Measurements from ENCODE around the gene ACOT9.
"Not testable (repeated sequence)": the region's sequence is repeated elsewhere in the genome, so short reads cannot be mapped to it uniquely, and the experiment has no call there.

The ACOT9 gene

DNA sequence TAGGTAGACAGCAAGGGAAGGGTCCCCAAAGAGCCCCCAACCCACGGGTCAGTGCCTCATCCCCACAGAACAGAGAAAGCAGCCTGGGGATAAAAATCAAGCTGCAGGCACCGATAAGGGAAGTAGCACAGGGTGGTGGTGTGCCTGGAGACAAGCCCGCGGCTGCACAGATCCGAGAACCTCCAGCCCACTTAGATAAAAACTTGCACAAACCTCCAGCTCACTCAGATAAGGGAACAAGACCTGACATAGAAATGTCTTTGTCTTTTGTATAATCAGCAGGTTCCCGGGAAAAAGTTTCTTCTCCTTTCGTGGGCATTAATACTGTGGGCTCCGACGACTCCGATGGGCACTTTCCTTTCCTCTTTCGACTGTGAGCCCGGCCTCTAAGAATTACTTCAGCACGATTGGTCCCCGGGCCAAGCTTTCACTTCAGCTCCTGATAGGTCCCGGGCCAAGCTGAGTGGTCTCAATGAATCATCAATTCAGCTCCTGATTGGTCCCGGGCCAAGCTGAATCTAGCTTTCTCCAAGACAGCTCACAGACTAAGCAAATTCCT is 43.4 kb downstream of the ACOT9 start:
- peak in 1 of 2 donors; percentile 6 for DNase-seq (ENCODE audit: extremely low read depth in 1 of 2, low read depth in 1 of 2)

DNA sequence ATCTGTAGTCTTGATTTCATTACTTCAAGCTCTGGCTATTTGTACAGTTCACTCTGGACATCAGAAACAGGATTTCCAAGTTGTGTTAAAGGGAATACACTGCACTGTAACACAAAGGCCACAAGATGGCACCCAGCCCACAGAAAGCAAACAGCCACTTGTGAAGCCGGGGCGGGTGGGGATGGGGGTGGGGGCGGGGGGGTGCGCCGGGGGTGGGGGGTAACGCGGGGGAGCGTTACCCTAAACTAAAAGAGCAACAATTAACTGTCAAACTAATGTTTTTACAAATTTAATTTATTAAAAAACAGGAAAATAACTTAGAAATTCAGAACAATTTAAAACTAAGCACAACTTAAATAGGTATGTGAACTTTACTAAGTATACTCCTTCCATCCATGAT is 48.5 kb downstream of the ACOT9 start:
- DNase-seq (ENCODE audit: extremely low read depth in 1 of 2, low read depth in 1 of 2), result peak in 1 of 2 donors; percentile 1

DNA sequence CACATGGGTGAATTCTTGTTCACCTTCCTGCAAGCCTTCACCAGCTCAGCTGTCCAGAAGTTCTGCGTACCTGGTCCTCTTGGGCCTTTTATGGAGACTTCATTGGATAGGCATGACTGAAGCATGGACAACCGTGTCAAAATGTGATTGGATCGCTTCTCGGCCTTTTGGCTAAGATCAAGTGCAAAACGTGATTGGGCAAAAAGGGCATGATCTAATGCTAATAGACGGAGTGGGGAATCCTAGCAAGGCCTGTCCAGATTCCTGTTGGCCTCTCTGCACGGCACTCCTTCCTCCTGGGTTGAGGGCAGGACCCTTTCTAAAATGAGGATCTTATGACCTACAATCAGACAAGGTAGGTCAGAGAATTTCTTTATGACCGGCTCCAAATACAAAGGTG is 50.9 kb downstream of the ACOT9 start:
- DNase-seq (ENCODE audit: extremely low read depth in 1 of 2, low read depth in 1 of 2), result no peak

DNA sequence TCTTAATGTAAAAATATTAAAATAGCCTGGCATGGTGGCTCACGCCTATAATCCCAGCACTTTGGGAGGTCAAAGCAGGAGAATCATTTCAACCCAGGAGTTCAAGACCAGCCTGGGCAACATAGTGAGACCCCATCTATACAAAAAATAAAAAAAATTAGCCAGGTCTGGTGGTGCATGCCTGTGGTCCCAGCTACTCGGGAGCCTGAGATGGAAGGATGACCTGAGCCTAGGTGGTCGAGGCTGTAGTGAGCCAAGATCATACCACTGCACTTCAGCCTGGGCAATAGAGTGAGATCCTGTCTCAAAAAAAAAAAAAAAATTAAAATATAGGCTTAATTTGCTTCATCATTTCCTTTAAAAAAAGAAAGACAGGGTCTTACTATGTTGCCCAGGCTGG is 66.6 kb downstream of the ACOT9 start:
- not testable (repeated sequence) for DNase-seq (ENCODE audit: extremely low read depth in 1 of 2, low read depth in 1 of 2)

DNA sequence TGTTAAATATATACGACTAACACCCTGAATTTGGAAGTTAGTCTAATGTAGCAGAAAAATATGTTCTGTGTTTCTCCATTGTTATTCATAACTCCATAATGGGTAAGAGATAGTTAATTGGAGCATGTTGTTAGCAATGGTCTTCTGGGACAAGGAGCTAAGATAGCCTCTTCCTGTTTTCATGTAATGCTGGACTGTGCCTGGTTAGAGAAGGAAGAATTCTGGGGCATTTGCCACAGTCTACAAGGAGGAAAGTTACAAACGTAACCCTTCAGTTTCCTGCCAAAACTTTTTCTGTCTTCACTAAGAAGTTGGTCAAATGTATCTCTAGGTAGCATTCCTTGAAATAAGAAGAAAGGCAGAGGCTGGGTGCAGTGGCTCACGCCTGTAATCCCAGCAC is 70.0 kb downstream of the ACOT9 start:
- DNase-seq (ENCODE audit: extremely low read depth in 1 of 2, low read depth in 1 of 2), result no peak

DNA sequence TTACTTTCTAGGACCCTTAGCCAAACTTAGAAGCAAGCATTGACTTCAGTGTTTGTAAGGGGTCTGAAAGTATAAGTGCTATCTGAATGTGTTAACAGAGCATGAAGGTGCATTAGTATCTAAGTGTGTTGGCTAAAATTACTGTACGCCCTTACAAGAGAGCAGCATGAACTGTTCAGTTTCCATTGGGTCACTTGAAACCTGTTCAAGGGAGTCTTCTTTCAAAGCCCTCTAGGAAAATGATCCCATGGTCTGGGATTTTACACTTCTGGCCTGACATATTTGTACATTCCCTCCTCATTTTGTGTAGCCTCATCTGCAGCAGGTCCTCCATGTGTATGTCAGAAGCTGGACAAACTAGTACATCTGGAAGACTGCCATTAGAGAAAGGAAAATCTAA is 72.5 kb downstream of the ACOT9 start:
- no peak for DNase-seq (ENCODE audit: extremely low read depth in 1 of 2, low read depth in 1 of 2)

DNA sequence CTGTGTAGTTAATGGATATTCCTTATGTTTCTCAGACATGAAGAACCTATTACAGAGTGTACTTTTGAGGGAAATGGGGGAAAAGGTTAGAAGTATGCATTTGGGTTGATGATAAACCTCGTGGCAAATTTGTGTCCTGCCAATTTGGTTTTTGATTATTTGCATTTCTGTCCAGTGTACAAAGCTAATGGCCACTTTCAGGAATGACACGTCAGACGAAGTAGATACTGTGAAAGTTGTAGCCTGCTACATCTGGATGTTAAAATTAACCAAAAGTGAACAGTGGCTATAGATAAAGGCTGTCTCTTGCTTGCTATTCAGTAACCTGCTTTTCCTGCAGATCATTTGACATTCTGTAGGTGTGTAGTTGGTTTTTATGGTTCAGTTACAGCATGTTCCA is 74.7 kb downstream of the ACOT9 start:
- no peak for DNase-seq (ENCODE audit: extremely low read depth in 1 of 2, low read depth in 1 of 2)

DNA sequence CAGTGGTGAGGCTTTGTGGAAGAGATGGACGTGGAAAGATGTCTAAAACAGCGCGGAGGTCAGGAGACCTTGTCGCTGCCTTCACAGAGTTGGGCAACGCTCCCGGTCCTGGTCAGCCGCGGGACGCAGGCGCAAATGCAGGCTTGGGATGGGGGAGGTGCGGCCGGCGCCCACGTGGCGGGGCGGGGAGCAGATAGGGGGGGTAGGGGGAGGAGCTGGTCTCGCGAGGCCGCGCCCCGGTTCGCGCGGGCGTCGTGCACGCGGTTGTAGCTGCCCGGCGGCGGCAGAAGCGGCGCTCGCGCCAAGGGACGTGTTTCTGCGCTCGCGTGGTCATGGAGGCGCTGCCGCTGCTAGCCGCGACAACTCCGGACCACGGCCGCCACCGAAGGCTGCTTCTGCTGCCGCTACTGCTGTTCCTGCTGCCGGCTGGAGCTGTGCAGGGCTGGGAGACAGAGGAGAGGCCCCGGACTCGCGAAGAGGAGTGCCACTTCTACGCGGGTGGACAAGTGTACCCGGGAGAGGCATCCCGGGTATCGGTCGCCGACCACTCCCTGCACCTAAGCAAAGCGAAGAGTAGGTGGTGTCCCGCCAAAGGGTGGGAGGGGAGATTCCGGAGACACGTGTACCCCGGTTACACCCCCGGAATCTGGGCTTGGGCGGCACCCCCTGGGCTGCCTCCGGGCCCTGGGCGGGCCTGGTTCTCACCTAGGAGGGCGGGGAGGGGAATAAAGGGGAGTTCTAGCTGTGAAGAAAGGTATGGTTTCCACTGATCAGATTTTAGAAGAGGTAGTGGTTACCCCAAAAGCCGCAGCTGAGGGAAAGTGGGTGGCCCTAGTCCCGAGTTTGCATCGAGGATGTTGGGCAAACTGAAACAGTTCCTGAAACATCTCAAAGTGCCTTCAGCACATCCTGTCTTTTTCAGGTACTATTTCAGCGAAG is 75.6 kb downstream of the ACOT9 start, which contains the start of gene PRDX4:
PRDX4 (plus strand) TSS at position 255 of the 939 bp plus-strand sequence; CDS start at position 333, 78 bp downstream.
- peak; percentile 25 to 58 for DNase-seq (ENCODE audit: extremely low read depth in 1 of 2, low read depth in 1 of 2)

DNA sequence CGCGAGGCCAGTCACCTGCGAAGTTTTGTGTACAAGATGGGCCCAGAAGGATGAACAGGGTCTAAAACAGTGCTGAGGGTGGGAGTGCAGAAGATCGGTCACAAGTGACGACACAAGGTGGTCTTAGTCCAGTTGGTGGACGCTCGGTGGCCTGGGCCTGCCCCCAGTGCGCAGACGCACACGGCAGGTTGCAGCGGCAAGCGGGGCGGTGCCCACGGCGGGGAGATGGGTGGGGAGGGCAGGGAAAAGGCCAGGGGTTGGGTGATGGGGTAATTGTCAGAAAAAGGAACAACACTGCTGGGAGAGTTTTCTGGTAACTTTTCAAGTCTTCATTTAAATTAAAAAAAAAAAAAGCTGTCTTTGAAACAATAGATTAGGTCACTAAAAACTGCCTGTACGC is 76.8 kb downstream of the ACOT9 start:
- DNase-seq (ENCODE audit: extremely low read depth in 1 of 2, low read depth in 1 of 2), result no peak

DNA sequence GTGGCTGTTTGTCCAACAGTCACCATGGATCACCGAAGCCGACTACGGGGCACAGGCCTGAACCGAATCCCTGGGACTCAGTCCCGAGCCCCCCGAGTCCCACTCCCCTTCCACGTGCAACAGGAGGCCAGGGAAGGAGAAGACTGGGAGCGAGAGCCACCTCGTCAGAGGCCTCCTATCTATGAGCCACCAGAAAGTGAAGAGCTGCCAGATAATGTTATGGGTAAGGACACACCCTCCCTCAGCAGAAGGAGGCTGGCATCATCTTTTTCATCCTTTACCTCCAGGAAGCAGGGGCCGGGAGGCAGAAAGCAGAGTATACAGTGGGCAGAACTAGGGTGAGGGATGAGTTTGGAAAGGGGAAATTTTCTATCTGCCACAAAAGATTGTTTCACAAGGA is 78.6 kb downstream of the ACOT9 start:
- DNase-seq (ENCODE audit: extremely low read depth in 1 of 2, low read depth in 1 of 2), result no peak

DNA sequence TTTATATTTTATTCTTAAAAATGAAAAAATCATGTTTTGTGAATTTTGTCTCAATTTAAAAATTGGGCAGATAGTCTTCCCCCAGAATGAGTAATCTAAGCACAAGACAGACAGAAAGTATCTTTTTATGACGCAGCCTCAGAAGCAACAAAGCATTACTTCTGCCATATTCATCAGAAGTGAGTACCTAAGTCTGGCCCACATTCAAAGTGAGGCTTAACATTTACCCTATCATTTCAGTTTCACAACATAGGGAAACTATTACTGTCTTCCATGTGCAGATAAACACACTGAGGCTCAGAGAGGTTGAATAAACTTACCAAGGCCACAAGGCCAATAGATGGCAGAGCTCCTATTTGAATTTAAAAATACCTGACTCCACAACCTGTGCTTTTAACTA is 80.2 kb downstream of the ACOT9 start:
- no peak for DNase-seq (ENCODE audit: extremely low read depth in 1 of 2, low read depth in 1 of 2)

DNA sequence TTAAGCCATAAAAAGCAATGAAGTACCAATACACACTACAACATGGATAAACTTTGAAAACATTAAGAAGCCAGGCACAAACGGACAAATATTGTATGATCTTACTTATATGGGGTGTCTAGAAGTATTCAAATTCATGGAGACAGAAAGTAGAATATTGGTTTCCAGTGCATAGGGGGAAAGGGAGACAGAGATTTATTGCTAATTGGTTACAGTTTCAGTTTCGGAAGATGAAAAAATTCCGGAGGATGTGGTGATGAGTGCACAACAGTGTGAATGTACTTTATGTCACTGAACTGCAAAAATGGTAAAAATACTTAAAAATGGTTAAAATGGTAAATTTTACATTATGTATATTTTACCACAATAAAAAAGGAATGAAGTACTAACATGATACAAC is 80.9 kb downstream of the ACOT9 start:
- no peak for DNase-seq (ENCODE audit: extremely low read depth in 1 of 2, low read depth in 1 of 2)

DNA sequence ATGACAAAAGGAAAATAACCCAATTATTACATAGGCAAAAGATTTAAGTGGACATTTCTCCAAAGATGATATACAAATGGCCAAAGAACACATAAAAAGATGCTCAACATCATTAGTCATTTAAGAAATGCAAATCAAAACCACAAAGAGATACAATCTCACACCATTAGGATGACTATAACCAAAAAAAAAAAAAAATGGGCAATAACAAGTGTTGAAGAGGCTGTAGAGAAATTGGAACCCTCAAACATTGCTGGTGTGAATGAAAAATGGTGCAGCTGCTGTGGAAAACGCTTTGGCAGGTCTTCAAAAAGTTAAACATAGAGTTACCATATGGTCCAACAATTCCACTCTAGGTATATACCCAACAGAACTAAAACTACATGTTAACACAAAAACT is 81.4 kb downstream of the ACOT9 start:
- DNase-seq (ENCODE audit: extremely low read depth in 1 of 2, low read depth in 1 of 2), result no peak

DNA sequence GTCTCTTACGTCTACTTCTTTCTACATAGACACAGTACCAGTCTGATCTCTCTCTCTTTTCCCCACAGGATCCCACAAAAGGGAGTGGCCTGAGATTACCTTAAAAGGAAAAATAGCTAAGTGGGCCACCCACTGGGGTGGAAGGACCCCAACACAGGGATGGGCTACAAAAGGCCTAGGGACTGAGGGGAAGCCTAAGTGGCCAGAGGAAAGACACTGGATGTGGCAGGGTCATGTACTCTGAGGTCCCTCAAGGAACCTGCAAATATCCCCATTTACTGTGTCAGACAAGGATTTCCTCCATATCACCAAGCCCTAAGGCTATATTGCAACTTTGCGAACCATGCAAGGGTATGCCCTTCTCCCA is 82.3 kb downstream of the ACOT9 start:
- DNase-seq (ENCODE audit: extremely low read depth in 1 of 2, low read depth in 1 of 2), result no peak

DNA sequence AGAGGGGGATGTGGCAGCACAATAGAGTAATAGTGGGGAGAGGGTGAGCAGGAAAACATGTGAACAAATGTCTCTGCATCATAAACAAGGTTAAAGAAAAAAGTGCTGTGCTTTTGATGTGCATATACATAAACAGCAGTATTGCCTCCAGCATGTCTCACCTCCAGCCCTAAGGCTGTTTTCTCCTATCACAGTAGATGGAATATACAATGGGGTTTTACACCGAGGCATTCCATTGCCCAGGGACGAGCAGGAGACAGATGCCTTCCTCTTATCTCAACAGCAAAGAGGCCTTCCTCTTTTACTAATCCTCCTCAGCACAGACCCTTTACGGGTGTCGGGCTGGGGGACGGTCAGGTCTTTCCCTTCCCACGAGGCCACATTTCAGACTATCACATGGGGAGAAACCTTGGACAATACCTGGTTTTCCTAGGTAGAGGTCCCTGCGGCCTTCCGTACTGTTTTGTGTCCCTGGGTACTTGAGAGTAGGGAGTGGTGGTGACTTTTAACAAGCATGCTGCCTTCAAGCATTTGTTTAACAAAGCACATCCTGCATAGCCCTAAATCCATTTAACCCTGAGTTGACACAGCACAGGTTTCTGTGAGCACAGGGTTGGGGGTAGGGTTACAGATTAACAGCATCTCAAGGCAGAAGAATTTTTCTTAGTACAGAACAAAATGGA is 82.9 kb downstream of the ACOT9 start:
- not testable (repeated sequence) for DNase-seq (ENCODE audit: extremely low read depth in 1 of 2, low read depth in 1 of 2)

DNA sequence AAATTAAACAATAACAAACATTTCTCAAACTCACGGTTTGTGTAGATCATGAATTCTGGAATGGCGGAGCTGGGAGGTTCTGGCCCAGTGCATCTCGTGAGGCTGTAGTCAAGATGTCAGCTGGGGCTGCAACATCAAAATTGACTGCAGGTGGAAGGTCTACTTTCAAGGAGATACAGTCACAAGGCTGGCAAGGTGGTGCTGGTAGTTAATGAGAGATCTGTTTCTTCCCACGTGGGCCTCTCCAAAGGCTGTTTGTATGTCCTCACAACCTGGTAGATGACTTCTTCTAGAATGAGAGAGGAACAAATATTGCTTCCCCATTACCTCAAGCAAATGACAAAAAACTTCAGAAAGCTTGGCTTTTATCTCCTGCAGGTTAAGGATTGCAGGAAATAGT is 83.7 kb downstream of the ACOT9 start:
- no peak for DNase-seq (ENCODE audit: extremely low read depth in 1 of 2, low read depth in 1 of 2)

DNA sequence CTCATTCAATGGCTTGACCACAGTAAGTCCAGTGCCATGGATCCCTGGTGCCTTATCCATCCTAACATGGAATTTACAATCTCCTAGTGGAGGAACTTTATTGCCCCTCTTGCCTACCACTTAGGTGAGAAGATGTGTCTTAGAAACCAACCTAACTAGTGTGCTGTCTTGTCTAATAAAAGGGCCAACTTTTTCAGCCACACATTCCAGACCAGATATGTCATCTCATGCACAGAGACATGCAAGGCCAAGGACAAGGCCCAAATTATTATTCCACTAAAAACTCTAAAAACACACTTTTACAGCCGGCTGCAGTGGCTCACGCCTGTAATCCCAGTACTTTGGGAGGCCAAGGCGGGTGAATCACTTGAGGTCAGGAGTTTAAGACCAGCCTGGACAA is 86.4 kb downstream of the ACOT9 start:
- DNase-seq (ENCODE audit: extremely low read depth in 1 of 2, low read depth in 1 of 2), result no peak

DNA sequence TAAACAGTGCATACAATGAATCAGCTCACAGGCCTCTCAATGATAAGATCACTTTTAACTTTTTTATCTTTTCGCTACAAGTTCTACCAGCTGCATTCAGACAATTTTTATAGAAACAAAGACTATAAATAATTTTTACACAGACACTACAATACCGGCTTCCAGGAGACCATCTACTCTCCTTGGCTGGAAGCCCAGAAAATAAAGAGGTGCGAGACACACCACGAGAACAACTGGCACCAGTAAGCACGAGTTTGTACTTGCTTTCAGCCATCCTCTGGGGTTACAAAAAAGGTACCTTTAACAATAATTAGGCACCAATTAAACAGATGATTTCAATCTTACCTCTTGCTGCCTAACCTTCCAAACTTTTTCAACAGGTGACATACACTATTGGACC is 87.0 kb downstream of the ACOT9 start:
- DNase-seq (ENCODE audit: extremely low read depth in 1 of 2, low read depth in 1 of 2), result no peak
